Measurements from ENCODE around the gene RALGAPA1. TPM values are rescaled to one million over a fixed set of nuclear protein-coding genes. Genes with fewer than 3 reads are reported as not detected.

RALGAPA1 gene
- total RNA-seq, 1 donor from 2014 or later, result 64.5 TPM

- Mint-ChIP-seq H3K27ac (no peak overlapping the region), H3K27me3 (ENCODE audit: low read depth) (no peaks in the 10 kb centered on the region), H3K4me3 (no peak overlapping the region), H3K9me3 (no peaks in the 10 kb centered on the region), H3K36me3 (peaks cover 11% of the 10 kb centered on the region), H3K4me1 (no peaks in the 10 kb centered on the region)
- no peak for DNase-seq (ENCODE audit: low spot score in 2 of 2, unreplicated experiment in 2 of 2)
- TF ChIP-seq, protein P1, sequence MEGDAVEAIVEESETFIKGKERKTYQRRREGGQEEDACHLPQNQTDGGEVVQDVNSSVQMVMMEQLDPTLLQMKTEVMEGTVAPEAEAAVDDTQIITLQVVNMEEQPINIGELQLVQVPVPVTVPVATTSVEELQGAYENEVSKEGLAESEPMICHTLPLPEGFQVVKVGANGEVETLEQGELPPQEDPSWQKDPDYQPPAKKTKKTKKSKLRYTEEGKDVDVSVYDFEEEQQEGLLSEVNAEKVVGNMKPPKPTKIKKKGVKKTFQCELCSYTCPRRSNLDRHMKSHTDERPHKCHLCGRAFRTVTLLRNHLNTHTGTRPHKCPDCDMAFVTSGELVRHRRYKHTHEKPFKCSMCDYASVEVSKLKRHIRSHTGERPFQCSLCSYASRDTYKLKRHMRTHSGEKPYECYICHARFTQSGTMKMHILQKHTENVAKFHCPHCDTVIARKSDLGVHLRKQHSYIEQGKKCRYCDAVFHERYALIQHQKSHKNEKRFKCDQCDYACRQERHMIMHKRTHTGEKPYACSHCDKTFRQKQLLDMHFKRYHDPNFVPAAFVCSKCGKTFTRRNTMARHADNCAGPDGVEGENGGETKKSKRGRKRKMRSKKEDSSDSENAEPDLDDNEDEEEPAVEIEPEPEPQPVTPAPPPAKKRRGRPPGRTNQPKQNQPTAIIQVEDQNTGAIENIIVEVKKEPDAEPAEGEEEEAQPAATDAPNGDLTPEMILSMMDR (IDR thresholded peaks at IDR 0.05; ENCODE audit: unreplicated experiment), result no peak
Observed at GRCh38 chr14:35578135-35578534, 231.0 kb downstream of the RALGAPA1 start.

GRCh38 chr14:35576856-35577255 is 232.2 kb downstream of the RALGAPA1 start:
- no peak for DNase-seq (ENCODE audit: low spot score in 2 of 2, unreplicated experiment in 2 of 2)
- Mint-ChIP-seq H3K27me3 (ENCODE audit: low read depth) (no peaks in the 10 kb centered on the region), H3K4me1 (no peaks in the 10 kb centered on the region), H3K27ac (no peak overlapping the region), H3K4me3 (no peak overlapping the region), H3K9me3 (no peaks in the 10 kb centered on the region), H3K36me3 (peaks cover 5% of the 10 kb centered on the region)
- TF ChIP-seq, protein P1 (IDR thresholded peaks at IDR 0.05; ENCODE audit: unreplicated experiment), result no peak

GRCh38 chr14:35576260-35576659 is 232.8 kb downstream of the RALGAPA1 start:
- Mint-ChIP-seq H3K27ac (no peak overlapping the region), H3K9me3 (no peaks in the 10 kb centered on the region), H3K4me1 (no peaks in the 10 kb centered on the region), H3K36me3 (peaks cover 4% of the 10 kb centered on the region), H3K4me3 (no peak overlapping the region), H3K27me3 (ENCODE audit: low read depth) (no peaks in the 10 kb centered on the region)
- TF ChIP-seq, protein P1 (IDR thresholded peaks at IDR 0.05; ENCODE audit: unreplicated experiment), result no peak
- no peak for DNase-seq (ENCODE audit: low spot score in 2 of 2, unreplicated experiment in 2 of 2)

DNA sequence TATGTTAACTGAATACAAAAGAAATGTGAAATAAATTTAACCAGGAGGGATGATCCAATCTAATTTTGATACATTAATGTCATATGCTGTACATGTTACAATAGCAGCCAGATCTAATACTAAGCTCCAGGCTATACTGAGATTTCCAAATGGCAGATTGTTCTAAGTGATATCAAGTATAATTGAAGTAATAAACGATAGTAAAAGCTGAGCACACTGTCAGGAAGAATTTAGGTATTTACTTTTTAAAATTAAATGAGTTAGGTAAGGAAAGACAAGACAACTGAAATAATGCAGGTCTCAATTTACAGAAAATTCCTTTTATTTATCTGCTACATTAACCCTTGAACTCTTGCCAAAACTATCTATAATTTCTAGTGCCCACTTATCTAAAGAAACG is 235.2 kb downstream of the RALGAPA1 start:
- no peaks in the 10 kb centered on the region for H3K27me3 Mint-ChIP-seq (ENCODE audit: low read depth)
- TF ChIP-seq, protein P1 (IDR thresholded peaks at IDR 0.05; ENCODE audit: unreplicated experiment), result no peak
- no peak overlapping the region for H3K4me3 Mint-ChIP-seq
- no peak overlapping the region for H3K27ac Mint-ChIP-seq
- peaks cover 2% of the 10 kb centered on the region for H3K36me3 Mint-ChIP-seq
- H3K9me3 Mint-ChIP-seq, result no peaks in the 10 kb centered on the region
- H3K4me1 Mint-ChIP-seq, result no peaks in the 10 kb centered on the region
- DNase-seq (ENCODE audit: low spot score in 2 of 2, unreplicated experiment in 2 of 2), result no peak

DNA sequence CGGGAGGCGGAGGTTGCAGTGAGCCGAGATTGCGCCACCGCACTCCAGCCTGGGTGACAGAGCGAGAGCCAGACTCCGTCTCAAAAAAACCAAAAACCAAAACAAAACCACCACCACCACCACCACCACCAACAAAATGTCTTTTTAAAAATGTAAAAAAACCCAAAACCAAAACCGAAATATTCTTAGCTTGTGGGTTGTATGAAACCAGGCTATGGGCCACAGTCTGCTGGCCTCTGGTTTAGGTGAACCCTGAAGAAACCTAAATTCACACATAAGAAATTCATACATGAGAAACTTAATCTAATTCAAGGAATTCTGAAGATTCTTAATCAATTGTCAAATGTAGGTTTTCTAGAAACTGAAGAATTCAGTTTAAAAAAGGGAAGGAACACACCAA is 237.5 kb downstream of the RALGAPA1 start:
- no peak for DNase-seq (ENCODE audit: low spot score in 2 of 2, unreplicated experiment in 2 of 2)
- TF ChIP-seq, protein P1 (IDR thresholded peaks at IDR 0.05; ENCODE audit: unreplicated experiment), result no peak
- Mint-ChIP-seq H3K9me3 (no peaks in the 10 kb centered on the region), H3K4me3 (no peak overlapping the region), H3K4me1 (no peaks in the 10 kb centered on the region), H3K36me3 (peaks cover 3% of the 10 kb centered on the region), H3K27me3 (ENCODE audit: low read depth) (no peaks in the 10 kb centered on the region), H3K27ac (no peak overlapping the region)

- no peak for DNase-seq (ENCODE audit: low spot score in 2 of 2, unreplicated experiment in 2 of 2)
- TF ChIP-seq, protein P1 (IDR thresholded peaks at IDR 0.05; ENCODE audit: unreplicated experiment), result no peak
- Mint-ChIP-seq H3K9me3 (no peaks in the 10 kb centered on the region), H3K4me1 (no peaks in the 10 kb centered on the region), H3K36me3 (peaks cover 7% of the 10 kb centered on the region), H3K27ac (no peak overlapping the region), H3K27me3 (ENCODE audit: low read depth) (no peaks in the 10 kb centered on the region), H3K4me3 (no peak overlapping the region)
Observed at GRCh38 chr14:35565871-35566464, 243.1 kb downstream of the RALGAPA1 start.

All from mesothelial cell of epicardium (in vitro differentiated cells).